NCI-H128 (cell line): ENCODE results near the gene GPC6.
"Not testable (repeated sequence)": the region's sequence is repeated elsewhere in the genome, so short reads cannot be mapped to it uniquely, and the experiment has no call there.

Experiments used
- DNase-seq: peaks from one replicate; lab custom pipeline; 2025; ENCODE audit not compliant: unreplicated experiment; lab: John Stamatoyannopoulos, UW

GPC6 gene

GRCh38 chr13:94182185-94182761, 955.7 kb downstream of the GPC6 start:
- no peak for DNase-seq

GRCh38 chr13:94186470-94186869, 959.9 kb downstream of the GPC6 start:
- DNase-seq: no peak

- DNase-seq: no peak
These were observed 961.7 kb downstream of the GPC6 start for GRCh38 chr13:94188201-94188854.

- DNase-seq: no peak
These were observed 965.9 kb downstream of the GPC6 start for GRCh38 chr13:94192431-94192975.

- DNase-seq: no peak
These were observed 969.1 kb downstream of the GPC6 start for GRCh38 chr13:94195715-94196114.

GRCh38 chr13:94196413-94196812, 969.8 kb downstream of the GPC6 start:
- no peak for DNase-seq

- no peak for DNase-seq
These were observed 972.1 kb downstream of the GPC6 start for GRCh38 chr13:94198681-94199080.

GRCh38 chr13:94199135-94199534, 972.5 kb downstream of the GPC6 start:
- DNase-seq: no peak

- DNase-seq: no peak
These were observed 974.4 kb downstream of the GPC6 start for GRCh38 chr13:94201022-94201421.

GRCh38 chr13:94204163-94204562, 977.6 kb downstream of the GPC6 start:
- DNase-seq: no peak

- DNase-seq: no peak
These were observed 978.3 kb downstream of the GPC6 start for GRCh38 chr13:94204946-94205345.

GRCh38 chr13:94205896-94206295, 979.3 kb downstream of the GPC6 start:
- DNase-seq: no peak

GRCh38 chr13:94209117-94209516, 982.5 kb downstream of the GPC6 start:
- DNase-seq: no peak

GRCh38 chr13:94209913-94210312, 983.3 kb downstream of the GPC6 start:
- DNase-seq: not testable (repeated sequence)

- DNase-seq: no peak
These were observed 984.2 kb downstream of the GPC6 start for GRCh38 chr13:94210816-94211215.

- DNase-seq: no peak
These were observed 985.6 kb downstream of the GPC6 start for GRCh38 chr13:94212196-94212595.

GRCh38 chr13:94214121-94214520, 987.5 kb downstream of the GPC6 start:
- no peak for DNase-seq

- no peak for DNase-seq
These were observed 988.4 kb downstream of the GPC6 start for GRCh38 chr13:94214975-94215374.

- DNase-seq: no peak
These were observed 989.9 kb downstream of the GPC6 start for GRCh38 chr13:94216476-94216875.

- DNase-seq: no peak
These were observed 990.8 kb downstream of the GPC6 start for GRCh38 chr13:94217370-94217769.

GRCh38 chr13:94218537-94218936, 991.9 kb downstream of the GPC6 start:
- no peak for DNase-seq

GRCh38 chr13:94218951-94219350, 992.3 kb downstream of the GPC6 start:
- no peak for DNase-seq

- DNase-seq: no peak
These were observed 998.1 kb downstream of the GPC6 start for GRCh38 chr13:94224670-94225069.
